Neural cell (in vitro differentiated cells): ENCODE data around the gene TMEM187. TPM values are rescaled to one million over a fixed set of nuclear protein-coding genes. Genes with fewer than 3 reads are reported as not detected.

Experiments used
- H2AFZ ChIP-seq: fragments of 200-600, 300-800 bp; sonication (generic), shearing (Covaris generic); 2 replicates; pipeline ENCODE4 v1.6.0; 2014; ENCODE audit warnings: low read depth, mild to moderate bottlenecking, antibody characterized with exemption, low read length, moderate library complexity
- H3F3A ChIP-seq: fragments of 200-600 bp; shearing (Covaris generic); 2 replicates; pipeline ENCODE4 v1.6.1; 2016; ENCODE audit warnings: mild to moderate bottlenecking, moderate library complexity, mixed read lengths, antibody characterized with exemption, low read length; ENCODE audit not compliant: insufficient read depth, poor library complexity, severe bottlenecking
- H3K27ac ChIP-seq: fragments of 200-600, 300-800 bp; sonication (generic), shearing (Covaris generic); 2 replicates; pipeline ENCODE4 v1.5.1; 2014; ENCODE audit warnings: mild to moderate bottlenecking, low read length, moderate library complexity
- H3K27me3 ChIP-seq: fragments of 300-800, 200-600 bp; sonication (generic), shearing (Covaris generic); 2 replicates; pipeline ENCODE4 v1.6.0; 2014; ENCODE audit warnings: mild to moderate bottlenecking, low read depth, low read length, moderate library complexity; ENCODE audit not compliant: insufficient read depth
- H3K36me3 ChIP-seq: fragments of 300-800, 200-600 bp; sonication (generic), shearing (Covaris generic); 2 replicates; pipeline ENCODE4 v1.5.1; 2014; ENCODE audit warnings: mild to moderate bottlenecking, antibody characterized with exemption, low read length, moderate library complexity; ENCODE audit not compliant: insufficient read depth
- H3K4me2 ChIP-seq: fragments of 300-800, 200-600 bp; sonication (generic), shearing (Covaris generic); 2 replicates; pipeline ENCODE4 v1.6.0; 2014; ENCODE audit warnings: mild to moderate bottlenecking, low read length
- H3K4me3 ChIP-seq: fragments of 300-800, 200-600 bp; sonication (generic), shearing (Covaris generic); 2 replicates; pipeline ENCODE4 v1.5.1; 2014; ENCODE audit warnings: mild to moderate bottlenecking, low read length, moderate library complexity
- H3K79me2 ChIP-seq: fragments of 200-600 bp; shearing (Covaris generic); replicated peaks from 2 replicates; pipeline ENCODE4 v1.6.0; 2014; ENCODE audit warnings: mild to moderate bottlenecking, low read length, moderate library complexity; ENCODE audit not compliant: insufficient read depth
- H3K9ac ChIP-seq: fragments of 300-800, 200-600 bp; sonication (generic), shearing (Covaris generic); 2 replicates; pipeline ENCODE4 v1.6.1; 2016; ENCODE audit warnings: mild to moderate bottlenecking, low read length, mixed read lengths
- H3K9me2 ChIP-seq: fragments of 200-600 bp; shearing (Covaris generic); 2 replicates; pipeline ENCODE4 v1.6.1; 2016; ENCODE audit warnings: mild to moderate bottlenecking, low read length, mixed read lengths; ENCODE audit not compliant: insufficient read depth
- H3K9me3 ChIP-seq: fragments of 200-600, 300-800 bp; sonication (generic), shearing (Covaris generic); 2 replicates; pipeline ENCODE4 v1.6.1; 2016; ENCODE audit warnings: mild to moderate bottlenecking, mixed run types, low read length, moderate library complexity, mixed read lengths
- H4K20me1 ChIP-seq: fragments of 200-600 bp; shearing (Covaris generic); 2 replicates; pipeline ENCODE4 v1.6.1; 2016; ENCODE audit warnings: mild to moderate bottlenecking, mixed run types; ENCODE audit not compliant: insufficient read depth
- CTCF ChIP-seq: fragments of 450-650 bp; IDR thresholded peaks from 2 replicates; pipeline ENCODE4 v1.5.1; 2014; ENCODE audit warnings: antibody characterized with exemption, mild to moderate bottlenecking, moderate library complexity; ENCODE audit not compliant: poor library complexity, severe bottlenecking
- EP300 ChIP-seq: fragments of 450-650 bp; conservative IDR thresholded peaks from 2 replicates; pipeline ENCODE4 v1.6.1; 2014; ENCODE audit warnings: antibody characterized with exemption, mild to moderate bottlenecking, moderate library complexity; ENCODE audit not compliant: poor library complexity, severe bottlenecking
- EZH2 ChIP-seq: fragments of 200-600, 300-800 bp; shearing (Covaris generic), sonication (generic); IDR thresholded peaks from 2 replicates; pipeline ENCODE4 v1.6.1; 2014; ENCODE audit warnings: antibody characterized with exemption, low read length, borderline replicate concordance, mild to moderate bottlenecking; ENCODE audit not compliant: insufficient read depth, poor library complexity, severe bottlenecking
- MXI1 ChIP-seq: fragments of 450-650 bp; conservative IDR thresholded peaks from 2 replicates; pipeline ENCODE4 v1.6.1; 2014; ENCODE audit warnings: antibody characterized with exemption, mild to moderate bottlenecking; ENCODE audit not compliant: poor library complexity, severe bottlenecking
- POLR2AphosphoS5 ChIP-seq: IDR thresholded peaks from 2 replicates; pipeline ENCODE4 v1.6.1; 2012
- RAD21 ChIP-seq: fragments of 450-650 bp; conservative IDR thresholded peaks from 2 replicates; pipeline ENCODE4 v1.6.1; 2014; ENCODE audit warnings: antibody characterized with exemption, mild to moderate bottlenecking, moderate library complexity
- REST ChIP-seq: IDR thresholded peaks from 2 replicates; pipeline ENCODE4 v1.6.1; 2012; ENCODE audit warnings: borderline replicate concordance
- SMC3 ChIP-seq: fragments of 450-650 bp; conservative IDR thresholded peaks from 2 replicates; pipeline ENCODE4 v1.6.1; 2014; ENCODE audit warnings: antibody characterized with exemption, mild to moderate bottlenecking, moderate library complexity; ENCODE audit not compliant: poor library complexity
- TAF1 ChIP-seq: IDR thresholded peaks from 2 replicates; pipeline ENCODE4 v1.6.1; 2012; ENCODE audit warnings: low read depth
- polyA plus RNA-seq: library from polyadenylated mRNA; depleted of rRNA; stranded (reverse); fragments of >200 nt; gene quantifications from 2 replicates; pipeline ENCODE4 v1.2.3, GENCODE V29; 2014

The TMEM187 gene
- polyA plus RNA-seq, 1 donor from 2014 or later, result 5.2 TPM

- TF ChIP-seq SMC3 (no peak), EP300 (no peak), MXI1 (no peak), RAD21 (no peak), CTCF (no peak), EZH2 (no peak), TAF1 (no peak), POLR2AphosphoS5 (no peak), REST (no peak)
- no peaks in the 10 kb centered on the region for H3K27me3 ChIP-seq
Observed at GRCh38 chrX:153965406-153965805, 7.1 kb upstream of the TMEM187 start.

GRCh38 chrX:153966283-153966688 is 6.3 kb upstream of the TMEM187 start:
- H3K4me2 ChIP-seq, result no peak overlapping the region
- H3K79me2 ChIP-seq, result peaks cover 33% of the 10 kb centered on the region
- no peak overlapping the region for H3K27ac ChIP-seq
- no peaks in the 10 kb centered on the region for H3K9me2 ChIP-seq
- H3K9me3 ChIP-seq, result no peaks in the 10 kb centered on the region
- no peaks in the 10 kb centered on the region for H3F3A ChIP-seq
- H3K9ac ChIP-seq, result no peak overlapping the region
- H3K27me3 ChIP-seq, result no peaks in the 10 kb centered on the region
- TF ChIP-seq POLR2AphosphoS5, result no peak
- no peak for TF ChIP-seq MXI1
- TF ChIP-seq REST, result no peak
- TF ChIP-seq CTCF, result no peak
- TF ChIP-seq TAF1, result no peak
- no peak for TF ChIP-seq SMC3
- no peak for TF ChIP-seq RAD21
- TF ChIP-seq EZH2, result no peak
- no peak for TF ChIP-seq EP300
- H4K20me1 ChIP-seq, result no peaks in the 10 kb centered on the region
- no peak overlapping the region for H3K4me3 ChIP-seq
- H3K36me3 ChIP-seq, result no peaks in the 10 kb centered on the region
- H2AFZ ChIP-seq, result no peak overlapping the region

More at GRCh38 chrX:153965406-153965805, 7.1 kb upstream of the TMEM187 start:
- Histone ChIP-seq H3F3A (no peaks in the 10 kb centered on the region), H3K36me3 (no peaks in the 10 kb centered on the region), H2AFZ (no peak overlapping the region), H3K9me3 (no peaks in the 10 kb centered on the region), H3K79me2 (peaks cover 33% of the 10 kb centered on the region), H4K20me1 (no peaks in the 10 kb centered on the region), H3K4me2 (no peak overlapping the region), H3K9me2 (no peaks in the 10 kb centered on the region), H3K9ac (no peak overlapping the region), H3K27ac (no peak overlapping the region), H3K4me3 (no peak overlapping the region)
